Stomach (tissue), 9 donors: ENCODE results near the gene TES. TPM values are rescaled to one million over a fixed set of nuclear protein-coding genes. Genes with fewer than 3 reads are reported as not detected.

ENCODE experiments used
- DNase-seq, 2 donors: peaks; one replicate each; pipeline versions ENCODE4 v3.0.0 to v3.0.0-alpha.2; 2013 to 2019
- H3K27ac ChIP-seq, 5 donors: fragments of 200-600 bp in 4 of 5; sonication (generic) in 4 of 5; one replicate each; pipeline ENCODE4 v1.5.1; 2013 to 2019; ENCODE audit warnings: mild to moderate bottlenecking in 1 of 5, moderate library complexity in 1 of 5
- H3K27me3 ChIP-seq, 3 donors: fragments of 200-600 bp; sonication (generic); one replicate each; pipeline ENCODE4 v1.5.1; 2017 to 2019; ENCODE audit warnings: mixed run types in 1 of 3
- H3K36me3 ChIP-seq, 4 donors: fragments of 200-600 bp; sonication (generic); 1 replicate in 3 of 4; 2 replicates in 1 of 4; pipeline ENCODE4 v1.5.1; 2016 to 2019
- H3K4me1 ChIP-seq, 4 donors: fragments of 200-600 bp; sonication (generic); one replicate each; pipeline ENCODE4 v1.5.1; 2016 to 2019
- H3K4me3 ChIP-seq, 4 donors: fragments of 200-600 bp; sonication (generic) in 3 of 4; one replicate each; pipeline ENCODE4 v1.5.1; 2016 to 2019; ENCODE audit warnings: mild to moderate bottlenecking in 1 of 4
- H3K9me3 ChIP-seq, 4 donors: fragments of 200-600 bp; sonication (generic); one replicate each; pipeline ENCODE4 v1.5.1; 2016 to 2019
- CTCF ChIP-seq, 7 experiments: fragments of 450-650 bp in 4 of 7; fragments of 200-600 bp in 3 of 7; sonication (generic) in 3 of 7; IDR thresholded peaks; one replicate each; pipeline ENCODE4 v1.5.1; 2016 to 2019; ENCODE audit warnings: antibody characterized with exemption in 7 of 7, control low read depth in 2 of 7, mild to moderate bottlenecking in 1 of 7
- EP300 ChIP-seq: sonication (generic); formaldehyde crosslinking; IDR thresholded peaks from one replicate; pipeline ENCODE4 v1.6.1; 2017; ENCODE audit warnings: antibody characterized with exemption
- POLR2A ChIP-seq, 4 donors: fragments of 450-650 bp; IDR thresholded peaks; one replicate each; pipeline ENCODE4 v1.6.1; 2016; ENCODE audit warnings: antibody characterized with exemption in 4 of 4, control low read depth in 2 of 4, mild to moderate bottlenecking in 1 of 4, moderate library complexity in 1 of 4
- POLR2AphosphoS5 ChIP-seq, 3 donors: sonication (generic); formaldehyde crosslinking; IDR thresholded peaks; one replicate each; pipeline ENCODE4 v1.6.1; 2016; ENCODE audit warnings: antibody characterized with exemption in 3 of 3
- whole genome bisulfite sequencing, 5 donors: extraction: QIAGEN DNeasy Blood & Tissue Kit in 3 of 5; methylation state at CpG; one replicate each; pipeline versions ENCODE4 v1.1.5 to v1.1.7; 2013 to 2018; 5-methylcytosine and 5-hydroxymethylcytosine counted together
- intact Hi-C: fragments of 100-400 bp; cut with DNase I; formaldehyde crosslinking; loops from one replicate; pipeline ENCODE4 v1.15.1; 2023; ENCODE audit warnings: low total_unique reads
- polyA plus RNA-seq, 3 donors: library from polyadenylated mRNA; stranded (reverse); fragments of 200-250 nt; gene quantifications; one replicate each; pipeline ENCODE4 v1.2.3, GENCODE V29; 2013
- total RNA-seq, 5 donors: library from RNA; depleted of rRNA; stranded (reverse); fragments of >200 nt; gene quantifications; one replicate each; pipeline versions ENCODE4 v1.1.0 to v1.2.3, GENCODE V29; 2014 to 2016
- donor health status: healthy with polysubstance abuse.
- donor health status: Bipolar disorder and iron deficiency.
- donor health status: healthy.

TES gene
- total and polyA plus RNA-seq, 8 donors: 46.0 to 191 (median 119) TPM

GRCh38 chr7:116197360-116197759 lies 13.0 kb upstream of the TES start:
- Histone ChIP-seq H3K4me3 (no peak overlapping the region), H3K27me3 (no peaks in the 10 kb centered on the region), H3K27ac (no peak overlapping the region), H3K4me1 (peaks cover 0 to 6% (median 0%) of the 10 kb centered on the region in 4 donors), H3K36me3 (no peaks in the 10 kb centered on the region), H3K9me3 (no peaks in the 10 kb centered on the region)
- WGBS, 5 donors: 88 to 96% (median 95%) methylated on average over 3 of the region's 3 CpGs
- DNase-seq: no peak
- intact Hi-C loops: no loop called here
- TF ChIP-seq POLR2A (IDR thresholded peaks at IDR 0.05): no peak
- TF ChIP-seq EP300: no peak

GRCh38 chr7:116198748-116199410 lies 11.5 kb upstream of the TES start:
- H3K4me1 ChIP-seq: peaks cover 0 to 5% (median 0%) of the 10 kb centered on the region in 4 donors
- 90 to 94% (median 92%) methylated on average over 5 of the region's 5 CpGs for WGBS, 5 donors
- no peak for TF ChIP-seq CTCF (IDR thresholded peaks at IDR 0.05)
- no peak for TF ChIP-seq POLR2A (IDR thresholded peaks at IDR 0.05)
- no peak for TF ChIP-seq EP300
- TF ChIP-seq POLR2AphosphoS5 (IDR thresholded peaks at IDR 0.05): no peak
- no peak overlapping the region for H3K4me3 ChIP-seq
- no peak overlapping the region for H3K27ac ChIP-seq
- no peaks in the 10 kb centered on the region for H3K9me3 ChIP-seq
- H3K27me3 ChIP-seq: no peaks in the 10 kb centered on the region
- intact Hi-C loops: no loop called here
- no peak for DNase-seq
- no peaks in the 10 kb centered on the region for H3K36me3 ChIP-seq

- H3K4me3 ChIP-seq: no peak overlapping the region
- no peaks in the 10 kb centered on the region for H3K4me1 ChIP-seq
- 24 to 36% (median 33%) methylated on average over 1 of the region's 1 CpG for WGBS, 5 donors
- no peaks in the 10 kb centered on the region for H3K9me3 ChIP-seq
- H3K27ac ChIP-seq: no peak overlapping the region
- H3K27me3 ChIP-seq: no peaks in the 10 kb centered on the region
- intact Hi-C loops: no loop called here
- H3K36me3 ChIP-seq: no peaks in the 10 kb centered on the region
- TF ChIP-seq CTCF (IDR thresholded peaks at IDR 0.05) (no peak), EP300 (no peak), POLR2A (IDR thresholded peaks at IDR 0.05) (no peak), POLR2AphosphoS5 (IDR thresholded peaks at IDR 0.05) (no peak)
- DNase-seq: no peak
Observed at GRCh38 chr7:116200963-116201362, 9.4 kb upstream of the TES start.

GRCh38 chr7:116206141-116206540 lies 4.2 kb upstream of the TES start:
- DNase-seq: no peak
- no peaks in the 10 kb centered on the region for H3K36me3 ChIP-seq
- 93 to 97% (median 95%) methylated on average over 1 of the region's 1 CpG for WGBS, 5 donors
- no peaks in the 10 kb centered on the region for H3K9me3 ChIP-seq
- H3K4me1 ChIP-seq: peaks cover 0 to 6% (median 4%) of the 10 kb centered on the region in 4 donors
- H3K27me3 ChIP-seq: no peaks in the 10 kb centered on the region
- intact Hi-C loops: no loop called here
- H3K27ac ChIP-seq: no peak overlapping the region
- TF ChIP-seq POLR2AphosphoS5 (IDR thresholded peaks at IDR 0.05): no peak
- no peak overlapping the region for H3K4me3 ChIP-seq

GRCh38 chr7:116208919-116209318 lies 1.4 kb upstream of the TES start:
- 66 to 79% (median 68%) methylated on average over 1 of the region's 1 CpG for WGBS, 5 donors
- DNase-seq: no peak

More at GRCh38 chr7:116208919-116209318, 1.4 kb upstream of the TES start:
- TF ChIP-seq POLR2AphosphoS5 (IDR thresholded peaks at IDR 0.05): no peak
- TF ChIP-seq POLR2A (IDR thresholded peaks at IDR 0.05): no peak
- no peak for TF ChIP-seq EP300
- TF ChIP-seq CTCF (IDR thresholded peaks at IDR 0.05): no peak
- H3K27me3 ChIP-seq: no peaks in the 10 kb centered on the region
- H3K36me3 ChIP-seq: no peaks in the 10 kb centered on the region
- intact Hi-C loops: no loop called here
- H3K4me3 ChIP-seq: no peak overlapping the region
- H3K9me3 ChIP-seq: no peaks in the 10 kb centered on the region
- peaks cover 4 to 27% (median 17%) of the 10 kb centered on the region in 4 donors for H3K4me1 ChIP-seq
- no peak overlapping the region for H3K27ac ChIP-seq
